Measurements from ENCODE around the gene MRRF. TPM values are rescaled to one million over a fixed set of nuclear protein-coding genes. Genes with fewer than 3 reads are reported as not detected.

The MRRF gene
- total RNA-seq, 1 experiment from 2014 or later, result 42.3 TPM

- no peak for TF ChIP-seq E2F1 (CRISPR knock-in tag; IDR thresholded peaks at IDR 0.05)
- no peak for TF ChIP-seq USF1 (CRISPR knock-in tag; IDR thresholded peaks at IDR 0.05)
- TF ChIP-seq ZNF396 (CRISPR knock-in tag; IDR thresholded peaks at IDR 0.05; ENCODE audit: borderline replicate concordance), result no peak
- no peak for TF ChIP-seq PRRX2 (CRISPR knock-in tag; IDR thresholded peaks at IDR 0.05)
- no peak for TF ChIP-seq FOXK1 (CRISPR knock-in tag; IDR thresholded peaks at IDR 0.05)
- no peak for TF ChIP-seq MLX (CRISPR knock-in tag; IDR thresholded peaks at IDR 0.05)
These were observed 45.2 kb downstream of the MRRF start (continued) for GRCh38 chr9:122309861-122310260.

GRCh38 chr9:122314165-122314564 is 49.5 kb downstream of the MRRF start:
- Mint-ChIP-seq H3K27me3 (ENCODE audit: low read depth) (no peaks in the 10 kb centered on the region), H3K9me3 (no peaks in the 10 kb centered on the region), H3K4me3 (no peak overlapping the region), H3K4me1 (no peaks in the 10 kb centered on the region), H3K36me3 (peaks cover 17% of the 10 kb centered on the region), H3K27ac (no peak overlapping the region)
- CTCF ChIA-PET, result no interaction called here
- no peak for TF ChIP-seq JUN (CRISPR knock-in tag; IDR thresholded peaks at IDR 0.05)
- no peak for TF ChIP-seq ZNF263 (CRISPR knock-in tag; IDR thresholded peaks at IDR 0.05; ENCODE audit: low read depth)
- no peak for TF ChIP-seq FOXP4 (CRISPR knock-in tag; IDR thresholded peaks at IDR 0.05)
- no peak for TF ChIP-seq ERG (CRISPR knock-in tag; IDR thresholded peaks at IDR 0.05)
- no peak for TF ChIP-seq ZNF232 (CRISPR knock-in tag; IDR thresholded peaks at IDR 0.05)
- TF ChIP-seq SMAD4 (CRISPR knock-in tag; IDR thresholded peaks at IDR 0.05), result no peak
- TF ChIP-seq SMAD3 (CRISPR knock-in tag; IDR thresholded peaks at IDR 0.05; ENCODE audit: borderline replicate concordance), result no peak
- no peak for TF ChIP-seq E2F5 (CRISPR knock-in tag; IDR thresholded peaks at IDR 0.05)
- no peak for TF ChIP-seq ZNF317 (CRISPR knock-in tag; IDR thresholded peaks at IDR 0.05; ENCODE audit: borderline replicate concordance, low read depth)
- TF ChIP-seq ZNF281 (CRISPR knock-in tag; IDR thresholded peaks at IDR 0.05), result no peak
- TF ChIP-seq ZNF219 (CRISPR knock-in tag; IDR thresholded peaks at IDR 0.05; ENCODE audit: borderline replicate concordance), result no peak
- no peak for TF ChIP-seq MYBL2 (CRISPR knock-in tag; IDR thresholded peaks at IDR 0.05)
- no peak for TF ChIP-seq MXD4 (CRISPR knock-in tag; IDR thresholded peaks at IDR 0.05; ENCODE audit: borderline replicate concordance)
- TF ChIP-seq ZSCAN18 (CRISPR knock-in tag; IDR thresholded peaks at IDR 0.05), result no peak
- TF ChIP-seq NFATC4 (CRISPR knock-in tag; IDR thresholded peaks at IDR 0.05), result no peak
- no peak for TF ChIP-seq FOXK1 (CRISPR knock-in tag; IDR thresholded peaks at IDR 0.05)
- no peak for ATAC-seq
- POLR2A ChIA-PET, result no interaction called here
- DNase-seq (ENCODE audit: low spot score), result no peak
